ENCODE data around the gene SUSD4.
"Not testable (repeated sequence)": the region's sequence is repeated elsewhere in the genome, so short reads cannot be mapped to it uniquely, and the experiment has no call there.

- TF ChIP-seq, protein P1, sequence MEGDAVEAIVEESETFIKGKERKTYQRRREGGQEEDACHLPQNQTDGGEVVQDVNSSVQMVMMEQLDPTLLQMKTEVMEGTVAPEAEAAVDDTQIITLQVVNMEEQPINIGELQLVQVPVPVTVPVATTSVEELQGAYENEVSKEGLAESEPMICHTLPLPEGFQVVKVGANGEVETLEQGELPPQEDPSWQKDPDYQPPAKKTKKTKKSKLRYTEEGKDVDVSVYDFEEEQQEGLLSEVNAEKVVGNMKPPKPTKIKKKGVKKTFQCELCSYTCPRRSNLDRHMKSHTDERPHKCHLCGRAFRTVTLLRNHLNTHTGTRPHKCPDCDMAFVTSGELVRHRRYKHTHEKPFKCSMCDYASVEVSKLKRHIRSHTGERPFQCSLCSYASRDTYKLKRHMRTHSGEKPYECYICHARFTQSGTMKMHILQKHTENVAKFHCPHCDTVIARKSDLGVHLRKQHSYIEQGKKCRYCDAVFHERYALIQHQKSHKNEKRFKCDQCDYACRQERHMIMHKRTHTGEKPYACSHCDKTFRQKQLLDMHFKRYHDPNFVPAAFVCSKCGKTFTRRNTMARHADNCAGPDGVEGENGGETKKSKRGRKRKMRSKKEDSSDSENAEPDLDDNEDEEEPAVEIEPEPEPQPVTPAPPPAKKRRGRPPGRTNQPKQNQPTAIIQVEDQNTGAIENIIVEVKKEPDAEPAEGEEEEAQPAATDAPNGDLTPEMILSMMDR (conservative IDR thresholded peaks at IDR 0.05 in 1 of 2, IDR thresholded peaks at IDR 0.05 in 1 of 2; ENCODE audit: extremely low read depth in 1 of 2, insufficient read depth in 1 of 2, low read depth in 1 of 2, low read length in 2 of 2), result not testable (repeated sequence)
- TF ChIP-seq EZH2 (IDR thresholded peaks at IDR 0.05; ENCODE audit: borderline replicate concordance, low read length), result not testable (repeated sequence)
These were observed 80.3 kb downstream of the SUSD4 start for GRCh38 chr1:223283697-223284096.
